ENCODE data around the gene TPP1.

GRCh38 chr11:6602096-6602940, 16.9 kb downstream of the TPP1 start:
- TF ChIP-seq POLR2A (IDR thresholded peaks at IDR 0.05; ENCODE audit: low read depth, low read length) = no peak
- TF ChIP-seq POLR2AphosphoS5 (IDR thresholded peaks at IDR 0.05; ENCODE audit: low read depth, low read length) = no peak
- TF ChIP-seq TAF1 (IDR thresholded peaks at IDR 0.05; ENCODE audit: borderline replicate concordance, low read depth, low read length) = no peak

All from GM12892 (cell line).